Brain microvascular endothelial cell (primary cell): Measurements from ENCODE around the gene WWOX.

Source experiments
- DNase-seq: peaks from one replicate; pipeline ENCODE4 v3.0.0-alpha.2; 2020
- H3K27ac ChIP-seq: fragments of 250-450 bp; sonication (Bioruptor Pico); 2 replicates; pipeline ENCODE4 v1.5.1; 2020; ENCODE audit warnings: mild to moderate bottlenecking, moderate library complexity
- H3K27me3 ChIP-seq: fragments of 250-450 bp; sonication (Bioruptor Pico); replicated peaks from 2 replicates; pipeline ENCODE4 v1.5.1; 2020; ENCODE audit warnings: mild to moderate bottlenecking
- H3K36me3 ChIP-seq: fragments of 250-450 bp; sonication (Bioruptor Pico); replicated peaks from 2 replicates; pipeline ENCODE4 v1.5.1; 2020; ENCODE audit warnings: mild to moderate bottlenecking
- H3K4me3 ChIP-seq: 2 replicates; pipeline ENCODE4 v1.5.1; 2011; ENCODE audit warnings: low read depth, mild to moderate bottlenecking, control low read depth, low read length, moderate library complexity
- CTCF ChIP-seq: IDR thresholded peaks from 2 replicates; pipeline ENCODE4 v1.5.1; 2011; ENCODE audit warnings: low read depth, mild to moderate bottlenecking, moderate library complexity, low read length, control low read depth, inconsistent platforms; ENCODE audit errors: missing control alignments
- in situ Hi-C: cut with HindIII; loops from 2 replicates; pipeline ENCODE4 v1.10.0; 2017; ENCODE audit warnings: low sequenced_read_pairs, low pct_ligation_motif_present

The WWOX gene

DNA sequence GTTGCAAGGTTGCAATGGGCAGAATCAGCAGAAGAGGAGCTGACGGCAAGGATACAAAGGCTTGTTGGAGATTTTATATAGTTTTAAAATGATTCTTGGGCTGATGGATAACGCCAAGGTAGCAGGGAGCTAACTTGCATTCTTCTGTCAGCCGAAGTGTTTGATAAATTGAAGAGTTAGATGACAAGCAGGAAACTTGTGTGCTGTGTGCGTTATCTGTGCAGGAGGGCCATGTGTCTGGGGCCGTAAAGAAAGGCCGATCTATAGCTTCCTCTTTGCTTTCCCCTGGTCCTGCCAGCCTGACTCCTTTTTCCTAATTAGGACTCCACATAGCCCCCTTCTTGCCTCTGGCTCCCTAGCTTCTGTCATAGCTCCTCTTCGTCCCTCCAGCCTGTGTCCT lies 6.7 kb upstream of the WWOX start:
- DNase-seq, result no peak
- H3K36me3 ChIP-seq, result no peaks in the 10 kb centered on the region
- H3K4me3 ChIP-seq, result no peak overlapping the region
- no peaks in the 10 kb centered on the region for H3K27me3 ChIP-seq
- in situ Hi-C loops, result no loop called here
- TF ChIP-seq CTCF, result no peak
- no peak overlapping the region for H3K27ac ChIP-seq

GRCh38 chr16:78094166-78094565 lies 5.3 kb upstream of the WWOX start:
- H3K4me3 ChIP-seq, result no peak overlapping the region
- H3K36me3 ChIP-seq, result no peaks in the 10 kb centered on the region
- no peak for TF ChIP-seq CTCF
- in situ Hi-C loops, result no loop called here
- no peak for DNase-seq
- no peak overlapping the region for H3K27ac ChIP-seq
- no peaks in the 10 kb centered on the region for H3K27me3 ChIP-seq

DNA sequence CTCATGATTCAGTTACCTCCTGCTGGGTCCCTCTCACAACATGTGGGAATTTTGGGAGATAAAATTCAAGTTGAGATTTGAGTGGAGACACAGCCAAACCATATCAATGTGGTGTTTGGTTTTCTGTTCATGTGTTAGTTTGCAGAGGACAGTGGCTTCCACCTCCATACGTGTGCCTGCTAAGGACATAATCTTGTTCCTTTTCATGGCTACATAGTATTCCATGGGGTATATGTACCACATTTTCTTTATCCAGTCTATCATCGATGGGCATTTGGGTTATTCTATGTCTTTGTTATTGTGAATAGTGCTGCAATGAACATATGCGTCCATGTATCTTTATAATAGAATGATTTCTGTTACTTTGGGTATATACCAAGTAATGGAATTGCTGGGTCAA lies 4.5 kb upstream of the WWOX start:
- TF ChIP-seq CTCF, result no peak
- Histone ChIP-seq H3K27ac (no peak overlapping the region), H3K36me3 (no peaks in the 10 kb centered on the region), H3K27me3 (no peaks in the 10 kb centered on the region), H3K4me3 (no peak overlapping the region)
- in situ Hi-C loops, result no loop called here
- no peak for DNase-seq

GRCh38 chr16:78096386-78096785 lies 3.1 kb upstream of the WWOX start:
- no peak overlapping the region for H3K4me3 ChIP-seq
- no peak overlapping the region for H3K27ac ChIP-seq
- in situ Hi-C loops, result no loop called here
- H3K27me3 ChIP-seq, result no peaks in the 10 kb centered on the region
- no peak for DNase-seq
- TF ChIP-seq CTCF, result no peak
- no peaks in the 10 kb centered on the region for H3K36me3 ChIP-seq

DNA sequence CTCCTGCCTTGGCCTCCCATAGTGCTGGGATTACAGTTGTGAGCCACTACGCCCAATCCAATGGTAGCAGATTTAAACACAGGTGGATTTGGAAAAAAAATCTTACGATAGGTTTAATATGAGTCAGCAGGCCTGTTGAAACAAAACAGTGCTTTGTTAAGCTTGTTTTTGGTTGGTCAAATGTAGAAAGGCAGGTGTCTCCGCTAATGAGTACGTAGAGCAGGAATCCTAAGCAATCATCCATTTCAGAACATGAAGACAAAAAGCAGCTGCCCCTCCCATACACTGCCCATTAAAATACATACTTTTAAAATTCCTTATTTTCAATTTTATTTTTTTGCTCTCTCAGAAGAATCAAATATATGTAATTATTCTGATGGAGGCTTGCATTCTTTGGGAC lies 1.9 kb upstream of the WWOX start:
- TF ChIP-seq CTCF, result no peak
- H3K36me3 ChIP-seq, result no peaks in the 10 kb centered on the region
- in situ Hi-C loops, result no loop called here
- no peak overlapping the region for H3K4me3 ChIP-seq
- no peaks in the 10 kb centered on the region for H3K27me3 ChIP-seq
- no peak overlapping the region for H3K27ac ChIP-seq
- DNase-seq, result no peak

GRCh38 chr16:78098087-78098486 lies 1.4 kb upstream of the WWOX start:
- in situ Hi-C loops, result no loop called here
- H3K27me3 ChIP-seq, result no peaks in the 10 kb centered on the region
- TF ChIP-seq CTCF, result no peak
- no peak for DNase-seq
- H3K4me3 ChIP-seq, result no peak overlapping the region
- H3K27ac ChIP-seq, result no peak overlapping the region
- H3K36me3 ChIP-seq, result no peaks in the 10 kb centered on the region
